NOMO-1 treated with dmso at 0.1 percent for 144 hours (cell line): Measurements from ENCODE around the gene RNF213.
"Not testable (repeated sequence)": the region's sequence is repeated elsewhere in the genome, so short reads cannot be mapped to it uniquely, and the experiment has no call there.

ENCODE experiments used
- DNase-seq: peaks from one replicate; lab custom pipeline; 2025; ENCODE audit not compliant: unreplicated experiment; lab: John Stamatoyannopoulos, UW

Gene RNF213

DNA sequence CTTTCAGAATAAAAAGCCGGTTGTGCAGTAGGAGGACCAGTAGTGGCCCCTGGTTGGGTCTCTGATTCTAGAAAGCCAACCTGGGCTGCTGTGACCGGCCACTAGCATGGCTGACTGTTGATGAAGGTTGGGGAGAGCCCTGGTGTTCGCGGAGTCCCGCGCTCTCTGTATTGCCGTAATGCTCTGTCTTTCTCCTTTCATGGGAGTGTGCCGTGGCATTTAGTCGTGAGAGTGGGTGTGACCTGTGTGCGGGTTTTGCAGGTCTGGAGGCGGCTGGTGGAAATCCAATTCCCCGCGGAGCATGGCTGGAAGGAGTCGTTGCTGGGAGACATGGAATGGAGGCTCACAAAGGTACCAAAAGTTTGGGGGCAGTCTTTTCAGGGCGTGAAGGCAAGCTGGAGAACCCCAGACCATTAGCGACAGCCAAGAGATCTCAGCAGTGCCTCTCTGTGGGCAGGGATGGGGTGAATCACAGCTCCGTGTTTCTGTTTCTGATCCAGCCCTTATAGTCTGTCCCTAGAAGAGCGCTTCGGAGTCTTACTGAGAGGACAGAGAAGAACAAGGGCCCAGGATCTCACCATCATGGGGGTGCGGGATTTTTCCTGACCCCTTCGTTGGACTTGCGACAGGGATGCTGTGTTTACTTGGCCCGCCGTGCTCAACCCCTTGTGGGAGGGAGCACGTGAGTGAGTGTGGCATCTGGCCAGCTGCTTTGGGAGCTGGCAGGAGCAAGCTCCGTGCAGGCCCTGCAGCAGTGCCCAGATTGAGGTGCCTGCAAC, 56.5 kb downstream of the RNF213 start:
- DNase-seq: no peak

GRCh38 chr17:80317706-80317980, 57.0 kb downstream of the RNF213 start:
- DNase-seq: no peak

DNA sequence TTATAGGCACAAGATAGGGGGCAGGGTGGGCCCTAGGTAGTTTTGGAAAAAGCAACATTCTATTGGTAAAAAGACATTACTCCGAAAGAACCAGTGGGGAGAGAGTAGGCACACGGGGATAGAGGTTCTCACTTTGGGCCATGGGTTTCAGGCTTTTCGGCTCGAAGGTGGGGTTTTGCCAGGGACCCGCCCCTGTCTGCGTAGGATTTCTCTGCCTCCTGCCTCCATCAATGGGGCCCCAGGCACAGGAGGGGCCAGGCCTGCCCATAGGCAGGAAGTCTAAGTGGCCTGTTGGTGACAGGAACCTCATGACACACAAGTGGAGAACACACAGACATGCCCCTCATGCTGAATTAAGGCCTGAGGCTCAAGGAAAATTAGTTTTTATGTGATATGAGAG, 57.5 kb downstream of the RNF213 start:
- DNase-seq: no peak

- DNase-seq: no peak
These were observed 58.8 kb downstream of the RNF213 start for GRCh38 chr17:80319262-80319998.

DNA sequence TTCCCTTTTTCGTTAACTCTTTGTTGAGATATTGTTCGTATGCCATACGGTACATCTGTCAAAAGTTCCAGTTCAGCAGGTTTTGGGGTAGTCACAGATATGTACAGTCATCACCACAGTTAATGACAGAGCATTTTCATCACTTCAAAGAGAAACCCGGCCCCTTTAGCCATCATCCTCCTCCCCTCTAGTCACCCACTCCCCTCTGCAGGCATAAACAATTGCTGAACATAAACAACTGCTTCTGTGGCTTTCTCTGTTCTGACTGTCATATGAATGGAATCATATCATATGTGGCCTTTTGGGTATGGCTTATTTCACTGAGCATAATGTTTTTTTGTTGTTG, 59.3 kb downstream of the RNF213 start:
- DNase-seq: no peak

DNA sequence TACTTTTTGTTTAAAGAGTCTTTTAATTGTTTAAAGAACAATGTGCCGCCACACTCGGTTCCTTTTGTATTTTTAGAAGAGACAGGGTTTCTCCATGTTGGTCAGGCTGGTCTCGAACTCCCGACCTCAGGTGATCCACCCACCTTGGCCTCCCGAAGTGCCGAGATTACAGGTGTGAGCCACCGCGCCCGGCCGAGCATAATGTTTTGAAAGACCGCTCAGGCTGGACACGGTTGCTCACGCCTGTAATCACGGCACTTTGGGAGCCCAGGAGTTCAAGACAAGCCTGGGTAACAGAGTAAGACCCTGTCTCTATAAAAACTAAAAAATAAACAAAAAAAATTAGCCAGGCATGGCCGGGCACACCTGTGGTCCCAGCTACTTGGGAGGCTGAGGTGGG, 59.8 kb downstream of the RNF213 start:
- DNase-seq: no peak

DNA sequence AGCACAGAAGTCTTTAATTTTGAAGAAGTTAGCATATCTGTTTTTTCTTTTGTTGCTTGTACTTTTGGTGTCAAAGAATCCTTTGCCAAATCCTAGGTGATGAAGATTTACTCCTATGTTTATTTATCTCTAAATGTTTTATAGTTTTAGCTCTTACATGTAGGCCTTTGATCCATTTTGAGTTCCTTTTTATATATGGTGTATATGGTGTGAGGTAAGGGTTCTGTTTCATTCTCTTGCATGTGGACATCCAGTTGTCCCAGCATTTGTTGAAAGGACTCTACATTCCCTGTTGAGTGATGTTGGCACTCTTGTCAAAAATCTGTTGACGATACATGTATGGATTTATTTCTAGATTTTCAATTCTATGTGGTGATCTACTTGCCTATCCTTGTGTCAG, 62.2 kb downstream of the RNF213 start:
- DNase-seq: no peak

DNA sequence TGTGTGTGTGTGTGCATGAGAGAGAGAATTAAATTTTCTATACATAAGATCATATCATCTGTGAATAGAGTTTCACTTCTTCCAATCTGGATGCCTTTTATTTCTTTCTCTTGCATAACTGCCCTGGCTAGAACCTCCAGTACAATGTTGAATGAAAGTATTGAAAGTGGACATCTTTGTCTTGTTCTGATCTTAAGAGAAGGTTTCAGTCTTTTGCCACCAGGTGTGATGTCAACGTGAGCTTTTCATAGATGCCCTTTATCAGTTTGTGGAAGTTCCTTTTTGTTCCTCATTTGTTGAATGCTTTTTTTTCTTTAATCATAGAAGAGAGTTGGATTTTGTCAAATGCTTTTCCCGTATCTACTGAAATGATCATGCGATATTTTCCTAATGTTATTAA, 63.3 kb downstream of the RNF213 start:
- no peak for DNase-seq

DNA sequence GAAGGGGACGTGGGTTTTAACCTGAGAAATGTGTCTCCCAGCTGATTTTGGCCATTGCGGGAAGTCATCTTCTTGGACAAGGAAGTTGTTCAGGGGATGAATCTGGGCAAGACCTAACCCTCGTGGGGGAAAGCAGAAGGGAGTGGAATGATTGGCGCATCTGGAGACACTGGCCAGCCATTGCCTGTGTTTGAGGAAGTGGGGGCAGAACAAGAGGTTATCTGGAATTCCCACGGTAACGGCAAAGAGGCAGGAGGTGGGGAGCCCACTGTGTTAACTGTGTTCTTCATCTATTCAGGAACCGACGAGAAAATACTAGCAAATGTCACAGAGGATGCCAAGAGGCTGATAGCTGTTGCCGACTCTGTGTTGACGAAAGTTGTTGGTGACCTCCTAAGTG, 66.9 kb downstream of the RNF213 start:
- DNase-seq: no peak

GRCh38 chr17:80328634-80329380, 68.2 kb downstream of the RNF213 start:
- DNase-seq: no peak

- not testable (repeated sequence) for DNase-seq
These were observed 68.8 kb downstream of the RNF213 start for GRCh38 chr17:80329421-80329820.

GRCh38 chr17:80330276-80330675, 69.6 kb downstream of the RNF213 start:
- no peak for DNase-seq

DNA sequence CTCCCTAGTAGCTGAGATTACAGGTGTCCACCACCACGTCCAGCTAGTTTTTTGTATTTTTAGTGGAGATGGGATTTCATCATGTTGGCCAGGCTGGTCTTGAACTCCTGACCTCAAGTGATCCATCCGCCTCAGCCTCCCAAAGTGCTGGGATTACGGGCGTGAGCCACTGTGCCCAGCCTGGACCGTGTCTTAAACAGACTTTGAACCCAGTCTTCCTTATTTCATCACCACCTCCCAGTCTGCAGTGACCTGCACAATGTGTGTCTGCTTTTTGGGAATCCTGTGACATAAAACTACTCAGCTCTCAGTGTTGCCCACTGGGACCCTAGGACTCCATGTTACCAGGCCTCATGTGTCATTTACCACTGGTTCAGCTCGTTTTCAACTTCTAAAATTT, 70.3 kb downstream of the RNF213 start:
- DNase-seq: not testable (repeated sequence)

DNA sequence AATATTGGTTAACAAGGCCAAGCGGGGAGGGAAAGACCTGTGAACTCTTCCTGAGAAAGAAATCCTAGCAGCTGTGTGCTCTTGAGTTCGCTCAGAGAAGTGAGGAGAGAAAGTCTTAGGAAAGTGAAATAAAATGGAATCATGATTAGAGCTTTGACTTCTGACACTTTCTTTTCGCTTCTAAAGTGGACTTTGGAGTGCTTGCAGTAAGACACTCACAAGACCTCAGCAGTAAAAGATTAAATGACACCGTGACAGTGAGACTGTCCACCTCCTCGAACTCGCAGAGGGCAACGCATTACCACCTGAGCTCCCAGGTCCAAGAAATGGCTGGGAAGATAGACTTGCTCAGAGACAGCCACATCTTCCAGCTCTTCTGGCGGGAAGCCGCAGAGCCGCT, 71.2 kb downstream of the RNF213 start:
- DNase-seq: no peak

GRCh38 chr17:80337195-80337895, 76.7 kb downstream of the RNF213 start:
- DNase-seq: no peak

GRCh38 chr17:80339118-80339517, 78.5 kb downstream of the RNF213 start:
- no peak for DNase-seq

GRCh38 chr17:80339731-80340456, 79.2 kb downstream of the RNF213 start:
- no peak for DNase-seq

- no peak for DNase-seq
These were observed 84.7 kb downstream of the RNF213 start for GRCh38 chr17:80345321-80345720.

GRCh38 chr17:80345841-80346497, 85.3 kb downstream of the RNF213 start:
- DNase-seq: no peak

DNA sequence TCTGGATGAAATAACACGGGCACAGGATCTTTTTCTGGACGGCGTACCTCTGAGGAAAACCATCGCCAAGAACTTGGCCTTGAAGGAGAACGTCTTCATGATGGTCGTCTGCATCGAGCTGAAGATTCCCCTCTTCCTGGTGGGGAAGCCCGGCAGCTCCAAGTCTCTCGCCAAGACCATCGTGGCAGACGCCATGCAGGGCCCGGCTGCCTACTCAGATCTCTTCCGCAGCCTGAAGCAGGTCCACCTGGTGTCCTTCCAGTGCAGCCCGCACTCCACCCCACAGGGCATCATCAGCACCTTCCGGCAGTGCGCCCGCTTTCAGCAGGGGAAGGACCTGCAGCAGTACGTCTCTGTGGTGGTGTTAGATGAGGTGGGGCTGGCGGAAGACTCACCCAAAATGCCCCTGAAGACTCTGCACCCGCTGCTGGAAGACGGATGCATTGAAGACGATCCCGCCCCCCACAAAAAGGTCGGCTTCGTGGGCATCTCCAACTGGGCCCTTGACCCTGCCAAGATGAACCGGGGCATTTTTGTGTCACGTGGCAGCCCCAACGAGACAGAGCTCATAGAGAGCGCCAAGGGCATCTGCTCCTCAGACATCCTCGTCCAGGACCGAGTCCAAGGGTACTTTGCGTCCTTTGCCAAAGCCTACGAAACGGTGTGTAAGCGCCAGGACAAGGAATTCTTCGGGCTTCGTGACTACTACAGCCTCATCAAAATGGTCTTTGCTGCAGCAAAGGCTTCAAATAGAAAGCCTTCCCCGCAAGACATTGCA, 86.0 kb downstream of the RNF213 start:
- no peak for DNase-seq
